Effector memory CD4-positive, alpha-beta T cell (primary cell): Measurements from ENCODE around the gene FAF1.
"Not testable (repeated sequence)": the region's sequence is repeated elsewhere in the genome, so short reads cannot be mapped to it uniquely, and the experiment has no call there.

Experiments used
- DNase-seq, 3 donors: peaks; one replicate each; pipeline ENCODE4 v3.0.0-alpha.2; 2020
- H3K27ac ChIP-seq: 2 replicates; pipeline ENCODE4 v1.7.0; 2013; ENCODE audit warnings: mild to moderate bottlenecking, low read length, moderate library complexity; ENCODE audit not compliant: insufficient read depth, poor library complexity, severe bottlenecking
- H3K27me3 ChIP-seq: replicated peaks from 2 replicates; pipeline ENCODE4 v1.7.0; 2013; ENCODE audit warnings: mild to moderate bottlenecking, low read length; ENCODE audit not compliant: insufficient read depth, control insufficient read depth, poor library complexity, severe bottlenecking
- H3K36me3 ChIP-seq: 2 replicates; pipeline ENCODE4 v1.7.0; 2013; ENCODE audit warnings: mild to moderate bottlenecking, low read length, moderate library complexity; ENCODE audit not compliant: control insufficient read depth, insufficient read depth
- H3K4me1 ChIP-seq: 2 replicates; pipeline ENCODE4 v1.7.0; 2013; ENCODE audit warnings: low read length, mild to moderate bottlenecking; ENCODE audit not compliant: control insufficient read depth, insufficient read depth, poor library complexity, severe bottlenecking
- H3K4me3 ChIP-seq: 2 replicates; pipeline ENCODE4 v1.7.0; 2013; ENCODE audit warnings: low read length, low read depth, mild to moderate bottlenecking; ENCODE audit not compliant: insufficient read depth, poor library complexity, severe bottlenecking
- H3K9me3 ChIP-seq: 2 replicates; pipeline ENCODE4 v1.7.0; 2013; ENCODE audit warnings: mild to moderate bottlenecking, low read length, moderate library complexity; ENCODE audit not compliant: control insufficient read depth

Gene FAF1

DNA sequence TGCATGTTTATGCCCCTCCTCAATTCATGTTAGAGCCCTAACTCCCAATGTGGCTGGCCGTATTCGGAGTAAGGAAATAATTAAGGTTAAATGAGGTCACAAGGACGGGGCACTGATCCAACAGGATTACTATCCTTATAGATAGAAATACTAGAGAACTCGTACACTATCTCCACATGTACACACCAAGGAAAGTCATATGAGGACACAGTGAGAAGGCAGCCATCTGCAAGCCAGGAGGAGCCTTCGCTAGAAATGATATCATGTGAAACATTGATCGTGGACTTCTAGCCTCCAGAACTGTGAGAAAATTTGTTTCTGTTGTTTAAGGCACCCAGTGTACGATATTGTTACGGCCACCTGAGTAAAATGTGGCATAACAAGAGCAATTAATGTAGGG lies 79.7 kb downstream of the FAF1 start:
- H3K9me3 ChIP-seq: no peaks in the 10 kb centered on the region
- no peak overlapping the region for H3K27ac ChIP-seq
- DNase-seq: no peak
- no peak overlapping the region for H3K4me3 ChIP-seq
- no peaks in the 10 kb centered on the region for H3K27me3 ChIP-seq
- H3K4me1 ChIP-seq: no peaks in the 10 kb centered on the region
- no peaks in the 10 kb centered on the region for H3K36me3 ChIP-seq

DNA sequence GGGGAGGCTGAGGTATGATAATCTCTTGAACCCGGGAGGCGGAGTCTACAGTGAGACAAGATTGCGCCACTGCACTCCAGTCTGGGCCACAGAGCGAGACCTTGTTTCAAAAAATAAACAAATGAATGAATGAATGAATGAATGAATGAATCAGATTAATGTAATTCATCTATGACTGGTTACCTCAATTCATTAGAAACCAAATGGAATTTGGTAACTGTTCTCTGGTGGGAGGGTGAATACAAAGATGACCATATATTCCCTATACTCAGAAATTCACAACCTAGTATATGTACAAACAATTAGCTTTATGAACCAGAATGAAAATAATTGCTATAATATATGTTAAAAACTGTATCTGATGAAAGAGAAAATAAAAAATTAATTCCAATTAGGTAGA lies 80.9 kb downstream of the FAF1 start:
- Histone ChIP-seq H3K4me1 (no peaks in the 10 kb centered on the region), H3K4me3 (no peak overlapping the region), H3K27ac (no peak overlapping the region), H3K9me3 (no peaks in the 10 kb centered on the region), H3K27me3 (no peaks in the 10 kb centered on the region), H3K36me3 (no peaks in the 10 kb centered on the region)
- DNase-seq: no peak

DNA sequence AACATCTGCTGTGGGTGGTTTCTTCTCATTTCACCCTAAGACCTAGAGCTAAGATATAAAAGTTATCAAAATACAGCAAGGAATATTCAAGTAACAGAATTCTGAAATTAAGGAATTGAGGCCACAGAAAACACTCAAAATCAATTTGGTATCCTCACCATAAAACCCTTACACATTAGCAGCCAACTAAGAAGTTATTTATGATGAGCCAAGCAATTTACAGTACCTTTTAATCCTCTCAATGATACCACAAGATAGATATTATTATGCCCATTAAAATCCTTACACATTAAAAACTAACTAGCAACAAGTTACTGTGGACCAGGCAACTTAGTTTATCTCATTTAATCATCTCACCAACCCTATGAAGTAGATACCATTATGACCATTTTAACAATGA lies 81.6 kb downstream of the FAF1 start:
- Histone ChIP-seq H3K27ac (no peak overlapping the region), H3K9me3 (no peaks in the 10 kb centered on the region), H3K36me3 (no peaks in the 10 kb centered on the region), H3K27me3 (no peaks in the 10 kb centered on the region), H3K4me3 (no peak overlapping the region), H3K4me1 (no peaks in the 10 kb centered on the region)
- no peak for DNase-seq

DNA sequence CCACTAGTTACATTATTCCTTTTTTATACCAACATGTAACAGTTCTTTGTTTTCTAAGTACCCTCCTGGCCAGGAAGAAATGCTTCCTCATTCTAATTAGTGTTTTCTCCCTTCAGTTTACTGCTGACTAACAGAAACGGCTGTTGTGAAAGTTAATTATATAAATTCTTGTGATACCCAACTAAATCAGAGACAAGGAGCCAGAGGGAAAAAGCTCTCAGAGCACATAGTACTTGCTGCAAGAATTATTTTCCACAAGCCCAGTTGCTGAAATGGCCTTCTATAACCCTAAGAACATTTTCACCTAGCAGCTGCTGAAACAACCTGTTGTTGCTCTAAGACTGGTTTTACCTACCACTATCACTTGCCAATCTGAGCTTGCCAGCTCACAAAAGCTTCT lies 82.4 kb downstream of the FAF1 start:
- H3K4me1 ChIP-seq: no peaks in the 10 kb centered on the region
- H3K27ac ChIP-seq: no peak overlapping the region
- no peaks in the 10 kb centered on the region for H3K36me3 ChIP-seq
- no peak for DNase-seq
- H3K27me3 ChIP-seq: no peaks in the 10 kb centered on the region
- no peak overlapping the region for H3K4me3 ChIP-seq
- H3K9me3 ChIP-seq: no peaks in the 10 kb centered on the region

DNA sequence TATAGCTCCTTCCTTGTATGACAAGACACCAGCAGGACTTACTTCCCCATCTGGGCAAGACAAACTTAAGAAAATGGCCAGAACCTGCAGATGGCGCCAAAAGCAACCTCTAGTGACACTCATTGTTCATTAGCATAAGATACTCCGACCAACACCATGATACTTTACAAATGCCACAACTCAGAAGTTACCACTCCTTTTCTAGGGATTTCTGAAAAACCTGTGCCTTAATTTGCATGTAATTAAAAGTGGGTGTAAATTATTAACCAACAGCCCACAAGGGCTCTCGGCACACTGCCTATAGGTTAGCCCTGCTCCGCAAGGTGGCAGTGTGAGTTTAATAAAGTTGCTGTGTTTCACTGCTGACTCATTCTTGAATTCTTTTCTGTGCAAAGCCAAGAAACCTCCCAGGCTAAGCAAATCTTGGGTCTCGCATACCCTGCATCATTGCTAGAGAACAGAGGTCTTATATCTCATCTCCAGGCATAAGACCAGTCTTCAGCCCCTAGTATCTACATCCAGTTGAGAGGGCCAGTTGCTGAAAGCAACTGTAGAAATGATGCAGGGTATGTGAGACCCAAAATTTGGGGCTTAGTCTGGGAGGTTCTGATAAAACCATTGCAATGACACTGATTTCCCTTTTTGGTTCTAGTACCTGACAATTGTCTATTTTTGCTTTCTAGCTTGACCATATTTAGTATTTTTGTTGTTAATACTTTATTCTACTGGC lies 86.4 kb downstream of the FAF1 start:
- H3K4me1 ChIP-seq: no peaks in the 10 kb centered on the region
- H3K27ac ChIP-seq: no peak overlapping the region
- H3K4me3 ChIP-seq: no peak overlapping the region
- H3K36me3 ChIP-seq: no peaks in the 10 kb centered on the region
- peak; percentile 12 to 53 (median 26) for DNase-seq
- no peaks in the 10 kb centered on the region for H3K27me3 ChIP-seq
- H3K9me3 ChIP-seq: no peaks in the 10 kb centered on the region

DNA sequence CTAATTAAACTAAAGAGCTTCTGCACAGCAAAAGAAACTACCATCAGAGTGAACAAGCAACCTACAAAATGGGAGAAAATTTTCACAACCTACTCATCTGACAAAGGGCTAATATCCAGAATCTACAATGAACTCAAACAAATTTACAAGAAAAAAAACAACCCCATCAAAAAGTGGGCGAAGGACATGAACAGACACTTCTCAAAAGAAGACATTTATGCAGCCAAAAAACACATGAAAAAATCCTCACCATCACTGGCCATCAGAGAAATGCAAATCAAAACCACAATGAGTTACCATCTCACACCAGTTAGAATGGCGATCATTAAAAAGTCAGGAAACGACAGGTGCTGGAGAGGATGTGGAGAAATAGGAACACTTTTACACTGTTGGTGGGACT lies 95.2 kb downstream of the FAF1 start:
- DNase-seq, H3K36me3 ChIP-seq, H3K4me3 ChIP-seq, H3K4me1 ChIP-seq, H3K9me3 ChIP-seq, H3K27ac ChIP-seq, H3K27me3 ChIP-seq: not testable (repeated sequence)

DNA sequence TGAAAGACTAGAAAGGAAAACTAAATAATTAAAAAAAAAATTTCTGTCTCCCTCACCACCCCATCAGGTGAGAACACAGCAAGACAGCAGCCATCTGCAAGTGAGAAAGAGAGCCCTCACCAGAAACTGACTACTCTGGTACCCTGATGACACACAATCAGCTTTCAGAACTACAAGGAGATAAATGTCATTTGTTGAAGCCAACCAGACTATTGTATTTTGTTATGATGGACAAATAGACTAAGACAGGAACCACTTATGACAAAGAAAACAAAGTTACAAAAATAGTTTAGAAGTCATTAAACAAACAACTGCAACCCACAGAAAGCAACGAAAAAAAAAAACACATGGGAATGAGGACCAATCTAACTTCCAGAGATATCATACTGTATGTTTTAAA lies 98.3 kb downstream of the FAF1 start:
- Histone ChIP-seq H3K36me3 (no peaks in the 10 kb centered on the region), H3K4me3 (no peak overlapping the region), H3K9me3 (no peaks in the 10 kb centered on the region), H3K4me1 (no peaks in the 10 kb centered on the region), H3K27ac (no peak overlapping the region), H3K27me3 (no peaks in the 10 kb centered on the region)
- DNase-seq: no peak

DNA sequence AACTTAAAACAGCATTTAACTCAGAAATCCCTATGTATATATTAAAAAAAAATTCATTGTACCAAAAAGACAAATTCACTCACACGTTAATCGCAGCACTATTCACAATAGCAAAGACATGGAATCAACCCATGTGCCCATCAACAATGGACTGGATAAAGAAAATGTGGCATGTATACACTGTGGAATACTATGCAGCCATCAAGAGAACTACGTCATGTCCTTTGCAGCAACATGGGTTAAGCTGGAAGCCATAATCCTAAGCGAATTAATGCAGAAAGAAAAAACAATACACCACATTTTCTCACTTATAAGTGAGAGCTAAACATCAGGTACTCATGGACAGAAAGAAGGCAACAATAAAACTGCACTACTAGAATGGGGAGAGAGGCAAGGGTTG lies 99.4 kb downstream of the FAF1 start:
- H3K27ac ChIP-seq: no peak overlapping the region

DNA sequence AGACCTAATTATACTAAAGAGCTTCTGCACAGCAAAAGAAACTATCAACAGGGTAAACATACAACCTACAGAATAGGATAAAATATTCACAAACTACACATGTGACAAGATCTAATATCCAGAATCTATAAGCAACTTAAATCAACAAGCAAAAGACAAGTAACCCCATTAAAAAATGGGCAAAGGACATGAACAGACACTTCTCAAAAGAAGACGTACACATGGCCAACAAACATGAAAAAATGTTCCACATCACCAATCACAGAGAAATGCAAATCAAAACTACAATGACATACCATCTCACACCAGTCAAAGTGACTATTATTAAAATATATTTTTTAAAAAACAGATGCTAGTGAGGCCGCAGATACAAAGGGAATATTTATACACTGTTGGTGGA lies 99.8 kb downstream of the FAF1 start:
- no peak for DNase-seq
- Histone ChIP-seq H3K9me3 (no peaks in the 10 kb centered on the region), H3K27me3 (no peaks in the 10 kb centered on the region), H3K4me3 (no peak overlapping the region), H3K4me1 (no peaks in the 10 kb centered on the region), H3K36me3 (no peaks in the 10 kb centered on the region), H3K27ac (no peak overlapping the region)

More for the DNA sequence above, 99.4 kb downstream of the FAF1 start:
- H3K27me3 ChIP-seq: no peaks in the 10 kb centered on the region
- DNase-seq: no peak
- H3K4me1 ChIP-seq: no peaks in the 10 kb centered on the region
- H3K9me3 ChIP-seq: no peaks in the 10 kb centered on the region
- no peak overlapping the region for H3K4me3 ChIP-seq
- no peaks in the 10 kb centered on the region for H3K36me3 ChIP-seq

DNA sequence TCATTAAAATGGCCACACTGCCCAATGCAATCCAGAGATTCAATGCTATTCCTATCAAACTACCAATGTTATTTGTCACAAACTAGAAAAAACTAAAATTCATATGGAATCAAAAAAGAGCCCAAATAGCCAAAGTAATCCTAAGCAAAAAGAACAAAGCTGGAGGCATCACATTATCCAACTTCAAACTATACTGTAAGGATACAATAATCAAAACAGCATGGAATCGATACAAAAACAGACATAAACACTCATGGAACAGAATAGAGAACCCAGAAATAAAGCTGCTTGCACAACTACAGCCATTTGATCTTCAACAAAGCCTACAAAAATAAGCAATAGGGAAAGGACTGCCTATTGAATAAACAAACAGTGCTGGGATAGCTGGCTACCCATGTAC lies 100.4 kb downstream of the FAF1 start:
- no peak overlapping the region for H3K27ac ChIP-seq
- H3K4me1 ChIP-seq: no peaks in the 10 kb centered on the region
- no peaks in the 10 kb centered on the region for H3K36me3 ChIP-seq
- H3K9me3 ChIP-seq: no peaks in the 10 kb centered on the region
- no peak for DNase-seq
- no peak overlapping the region for H3K4me3 ChIP-seq
- H3K27me3 ChIP-seq: no peaks in the 10 kb centered on the region
